ENCODE data around the gene CLEC16A.

CLEC16A gene

DNA sequence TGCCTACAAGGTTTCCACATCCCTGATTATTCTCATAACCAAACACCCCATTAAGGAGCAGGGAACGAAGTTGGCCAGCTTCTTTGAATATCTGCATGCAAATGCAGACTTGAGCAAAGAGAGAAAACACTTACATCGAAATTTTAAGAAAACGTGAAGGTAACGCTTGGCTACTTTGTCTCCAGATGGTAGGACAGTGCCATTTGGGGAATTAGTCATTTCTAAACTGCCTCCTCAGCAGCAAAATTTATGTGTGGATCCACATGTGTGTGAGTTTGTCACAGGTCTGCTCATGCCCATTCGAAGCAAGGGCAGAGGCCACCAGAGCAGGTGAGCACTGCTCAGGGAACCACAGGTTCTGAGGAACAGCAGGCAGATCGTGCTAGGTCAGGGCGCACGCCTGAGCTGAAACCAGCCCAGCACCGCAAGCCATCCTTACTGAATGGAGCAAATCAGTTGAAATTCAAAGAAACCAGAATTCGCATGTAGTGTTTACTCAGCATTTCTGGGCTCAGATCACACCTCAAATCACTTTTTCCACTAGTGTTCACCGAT lies 231.5 kb downstream of the CLEC16A start:
- H3K4me3 ChIP-seq (ENCODE audit: low read depth in 1 of 2, low read length in 1 of 2): no peak overlapping the region
- no peaks in the 10 kb centered on the region for H3K27me3 ChIP-seq
- peaks cover 89% of the 10 kb centered on the region for H3K36me3 ChIP-seq
- TF ChIP-seq, protein P1, sequence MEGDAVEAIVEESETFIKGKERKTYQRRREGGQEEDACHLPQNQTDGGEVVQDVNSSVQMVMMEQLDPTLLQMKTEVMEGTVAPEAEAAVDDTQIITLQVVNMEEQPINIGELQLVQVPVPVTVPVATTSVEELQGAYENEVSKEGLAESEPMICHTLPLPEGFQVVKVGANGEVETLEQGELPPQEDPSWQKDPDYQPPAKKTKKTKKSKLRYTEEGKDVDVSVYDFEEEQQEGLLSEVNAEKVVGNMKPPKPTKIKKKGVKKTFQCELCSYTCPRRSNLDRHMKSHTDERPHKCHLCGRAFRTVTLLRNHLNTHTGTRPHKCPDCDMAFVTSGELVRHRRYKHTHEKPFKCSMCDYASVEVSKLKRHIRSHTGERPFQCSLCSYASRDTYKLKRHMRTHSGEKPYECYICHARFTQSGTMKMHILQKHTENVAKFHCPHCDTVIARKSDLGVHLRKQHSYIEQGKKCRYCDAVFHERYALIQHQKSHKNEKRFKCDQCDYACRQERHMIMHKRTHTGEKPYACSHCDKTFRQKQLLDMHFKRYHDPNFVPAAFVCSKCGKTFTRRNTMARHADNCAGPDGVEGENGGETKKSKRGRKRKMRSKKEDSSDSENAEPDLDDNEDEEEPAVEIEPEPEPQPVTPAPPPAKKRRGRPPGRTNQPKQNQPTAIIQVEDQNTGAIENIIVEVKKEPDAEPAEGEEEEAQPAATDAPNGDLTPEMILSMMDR (IDR thresholded peaks at IDR 0.05): no peak
- no peaks in the 10 kb centered on the region for H3K9me3 ChIP-seq
- no peaks in the 10 kb centered on the region for H3K4me1 ChIP-seq (ENCODE audit: control insufficient read depth in 1 of 2, insufficient read depth in 1 of 2, low read depth in 1 of 2, low read length in 1 of 2)
- H3K27ac ChIP-seq: no peak overlapping the region

DNA sequence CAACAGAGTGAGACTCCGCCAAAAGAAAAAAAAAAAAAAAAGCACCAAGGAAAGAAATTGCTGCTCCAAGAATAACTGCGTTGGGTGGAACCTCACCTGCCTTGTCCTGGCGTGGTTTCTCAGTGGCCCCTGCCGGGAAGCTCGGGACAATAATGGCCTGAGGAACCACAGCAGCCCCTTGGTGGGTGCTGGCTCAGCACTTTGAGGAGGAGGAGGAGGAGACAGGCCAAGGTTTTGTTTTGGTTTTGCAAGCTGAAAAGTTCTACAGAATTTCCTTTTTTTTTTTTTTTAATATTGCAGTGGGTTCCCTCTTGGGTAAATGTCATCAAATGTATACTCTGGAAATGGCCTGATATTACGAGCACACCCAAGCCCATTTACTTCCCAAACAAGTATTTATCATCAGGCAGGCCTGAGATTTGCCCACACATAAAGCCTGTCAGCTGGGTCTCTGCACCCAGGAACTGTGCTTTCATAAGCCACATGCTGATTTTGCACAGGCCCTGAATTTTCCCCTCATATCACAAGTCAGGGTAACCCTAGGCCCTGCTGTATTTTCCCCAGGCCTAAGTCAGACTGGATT lies 233.3 kb downstream of the CLEC16A start:
- no peaks in the 10 kb centered on the region for H3K27me3 ChIP-seq
- TF ChIP-seq, protein P1 (IDR thresholded peaks at IDR 0.05): no peak
- H3K27ac ChIP-seq: no peak overlapping the region
- no peak overlapping the region for H3K4me3 ChIP-seq (ENCODE audit: low read depth in 1 of 2, low read length in 1 of 2)
- no peaks in the 10 kb centered on the region for H3K9me3 ChIP-seq
- H3K36me3 ChIP-seq: peaks cover 86% of the 10 kb centered on the region
- H3K4me1 ChIP-seq (ENCODE audit: control insufficient read depth in 1 of 2, insufficient read depth in 1 of 2, low read depth in 1 of 2, low read length in 1 of 2): no peaks in the 10 kb centered on the region

DNA sequence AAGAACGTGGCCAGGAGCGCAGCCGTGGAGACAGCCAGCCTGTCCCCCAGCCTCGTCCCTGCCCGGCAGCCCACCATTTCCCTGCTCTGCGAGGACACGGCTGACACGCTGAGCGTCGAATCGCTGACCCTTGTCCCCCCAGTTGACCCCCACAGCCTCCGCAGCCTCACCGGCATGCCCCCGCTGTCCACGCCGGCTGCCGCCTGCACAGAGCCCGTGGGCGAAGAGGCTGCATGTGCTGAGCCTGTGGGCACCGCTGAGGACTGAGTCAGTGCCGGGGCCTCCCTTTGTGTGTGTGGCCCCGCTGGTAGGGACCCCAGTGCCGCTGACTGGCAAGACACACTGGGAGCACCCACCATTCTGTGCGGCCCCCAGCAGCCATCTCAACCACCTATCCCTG lies 234.1 kb downstream of the CLEC16A start:
- H3K9me3 ChIP-seq: no peaks in the 10 kb centered on the region
- H3K27ac ChIP-seq: no peak overlapping the region
- no peaks in the 10 kb centered on the region for H3K4me1 ChIP-seq (ENCODE audit: control insufficient read depth in 1 of 2, insufficient read depth in 1 of 2, low read depth in 1 of 2, low read length in 1 of 2)
- H3K36me3 ChIP-seq: peaks cover 82% of the 10 kb centered on the region
- TF ChIP-seq, protein P1 (IDR thresholded peaks at IDR 0.05): no peak
- H3K4me3 ChIP-seq (ENCODE audit: low read depth in 1 of 2, low read length in 1 of 2): no peak overlapping the region
- no peaks in the 10 kb centered on the region for H3K27me3 ChIP-seq

DNA sequence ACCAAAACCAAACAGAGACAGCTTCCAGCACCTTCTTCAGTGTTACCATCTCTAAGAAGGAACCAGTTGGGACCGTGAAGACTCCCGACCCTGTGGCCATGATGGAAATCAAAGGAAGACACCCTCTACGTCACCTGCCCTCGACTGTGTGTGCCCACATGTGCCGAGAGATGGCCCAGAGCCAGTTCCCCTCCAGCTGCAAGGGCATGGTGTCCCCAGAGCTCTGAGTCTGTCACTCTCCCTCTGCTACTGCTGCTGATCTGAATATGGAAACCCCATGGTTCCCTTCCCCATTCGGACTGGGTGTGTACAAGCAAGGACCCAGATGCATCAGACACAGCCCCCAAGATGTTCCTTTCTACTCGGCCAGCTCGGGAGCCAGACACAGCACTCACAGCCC lies 235.2 kb downstream of the CLEC16A start:
- H3K9me3 ChIP-seq: no peaks in the 10 kb centered on the region
- no peak overlapping the region for H3K27ac ChIP-seq
- H3K4me3 ChIP-seq (ENCODE audit: low read depth in 1 of 2, low read length in 1 of 2): no peak overlapping the region
- no peaks in the 10 kb centered on the region for H3K27me3 ChIP-seq
- peaks cover 71% of the 10 kb centered on the region for H3K36me3 ChIP-seq
- H3K4me1 ChIP-seq (ENCODE audit: control insufficient read depth in 1 of 2, insufficient read depth in 1 of 2, low read depth in 1 of 2, low read length in 1 of 2): no peaks in the 10 kb centered on the region
- TF ChIP-seq, protein P1 (IDR thresholded peaks at IDR 0.05): no peak

DNA sequence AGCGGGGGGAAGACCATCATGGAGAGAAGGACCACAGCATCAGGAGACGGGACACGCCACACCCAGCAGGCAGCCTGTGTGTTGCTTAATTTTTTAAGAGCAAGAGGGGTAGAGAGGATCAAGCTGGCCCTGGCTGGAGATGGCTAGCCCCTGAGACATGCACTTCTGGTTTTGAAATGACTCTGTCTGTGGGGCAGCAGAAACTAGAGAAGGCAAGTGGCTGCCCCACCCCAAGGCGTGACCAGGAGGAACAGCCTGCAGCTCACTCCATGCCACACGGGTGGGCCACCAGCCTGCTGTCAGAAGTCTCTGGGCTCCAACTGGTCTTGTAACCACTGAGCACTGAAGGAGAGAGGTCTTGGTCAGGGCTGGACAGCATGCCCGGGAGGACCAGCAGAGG lies 236.1 kb downstream of the CLEC16A start:
- Histone ChIP-seq H3K27ac (no peak overlapping the region), H3K4me1 (ENCODE audit: control insufficient read depth in 1 of 2, insufficient read depth in 1 of 2, low read depth in 1 of 2, low read length in 1 of 2) (no peaks in the 10 kb centered on the region), H3K4me3 (ENCODE audit: low read depth in 1 of 2, low read length in 1 of 2) (no peak overlapping the region), H3K27me3 (no peaks in the 10 kb centered on the region), H3K9me3 (no peaks in the 10 kb centered on the region), H3K36me3 (peaks cover 64% of the 10 kb centered on the region)
- TF ChIP-seq, protein P1 (IDR thresholded peaks at IDR 0.05): no peak

Data from neutrophil (primary cell).